Fibroblast of lung (primary cell): ENCODE results near the gene GRIK4. TPM values are rescaled to one million over a fixed set of nuclear protein-coding genes. Genes with fewer than 3 reads are reported as not detected.
"Not testable (repeated sequence)": the region's sequence is repeated elsewhere in the genome, so short reads cannot be mapped to it uniquely, and the experiment has no call there.

ENCODE experiments used
- DNase-seq, 2 donors: peaks; one replicate each; pipeline versions ENCODE4 v3.0.0 to v3.0.0-alpha.2; 2010; ENCODE audit warnings: low read depth in 2 of 2
- H2AFZ ChIP-seq: 2 replicates; pipeline ENCODE4 v1.5.1; 2012; ENCODE audit warnings: low read length, control low read depth, inconsistent platforms
- H3K27ac ChIP-seq: 2 replicates; pipeline ENCODE4 v1.5.1; 2011; ENCODE audit warnings: low read length, control low read depth; ENCODE audit not compliant: insufficient read depth
- H3K27me3 ChIP-seq: 2 replicates; pipeline ENCODE4 v1.5.1; 2011; ENCODE audit warnings: mild to moderate bottlenecking, low read length; ENCODE audit not compliant: control insufficient read depth, insufficient read depth
- H3K36me3 ChIP-seq: 2 replicates; pipeline ENCODE4 v1.5.1; 2011; ENCODE audit warnings: low read length; ENCODE audit not compliant: control insufficient read depth, insufficient read depth
- H3K4me1 ChIP-seq: 2 replicates; pipeline ENCODE4 v1.5.1; 2011; ENCODE audit warnings: low read length; ENCODE audit not compliant: control insufficient read depth, insufficient read depth; ENCODE audit errors: extremely low read depth
- H3K4me2 ChIP-seq: 2 replicates; pipeline ENCODE4 v1.5.1; 2011; ENCODE audit warnings: low read length, control low read depth; ENCODE audit not compliant: insufficient read depth; ENCODE audit errors: extremely low read depth
- H3K4me3 ChIP-seq, 4 experiments: fragments of 200-600 bp in 1 of 4; sonication (generic) in 1 of 4; replicated peaks in 1 of 4; 2 replicates each; pipeline ENCODE4 v1.5.1; 2011 to 2016; ENCODE audit warnings: low read length in 4 of 4, low read depth in 3 of 4, mild to moderate bottlenecking in 3 of 4, control low read depth in 2 of 4, inconsistent platforms in 1 of 4, mixed read lengths in 1 of 4; ENCODE audit not compliant: insufficient read depth in 1 of 4; ENCODE audit errors: control extremely low read depth in 1 of 4
- H3K79me2 ChIP-seq: 2 replicates; pipeline ENCODE4 v1.5.1; 2012; ENCODE audit warnings: mild to moderate bottlenecking, low read length, inconsistent platforms; ENCODE audit not compliant: control insufficient read depth, insufficient read depth
- H3K9ac ChIP-seq: 2 replicates; pipeline ENCODE4 v1.5.1; 2011; ENCODE audit warnings: mild to moderate bottlenecking, low read length, control low read depth; ENCODE audit not compliant: insufficient read depth
- H3K9me3 ChIP-seq: 2 replicates; pipeline ENCODE4 v1.5.1; 2012; ENCODE audit warnings: low read depth, low read length; ENCODE audit not compliant: control insufficient read depth, insufficient read depth
- H4K20me1 ChIP-seq: 2 replicates; pipeline ENCODE4 v1.5.1; 2011; ENCODE audit warnings: low read length; ENCODE audit not compliant: control insufficient read depth, insufficient read depth; ENCODE audit errors: extremely low read depth
- CTCF ChIP-seq, 2 donors: IDR thresholded peaks in 1 of 2; conservative IDR thresholded peaks in 1 of 2; 1 replicate in 1 of 2; 2 replicates in 1 of 2; pipeline ENCODE4 v1.5.1; 2011 to 2012; ENCODE audit warnings: low read length in 2 of 2, control low read depth in 1 of 2, inconsistent platforms in 1 of 2, low read depth in 1 of 2, mild to moderate bottlenecking in 1 of 2
- EZH2 ChIP-seq: IDR thresholded peaks from 2 replicates; pipeline ENCODE4 v1.5.1; 2012; ENCODE audit warnings: low read length, control low read depth, mild to moderate bottlenecking; ENCODE audit errors: missing control alignments
- polyA plus RNA-seq, 2 donors: library from polyadenylated mRNA; depleted of rRNA in 1 of 2; stranded (reverse) in 1 of 2; unstranded in 1 of 2; fragments of >200 nt; gene quantifications; 2 replicates each; pipeline ENCODE4 v1.2.1, GENCODE V29; 2011 to 2012; ENCODE audit warnings: missing spikeins in 1 of 2
- total RNA-seq: library from RNA; depleted of rRNA; stranded (reverse); fragments of >200 nt; gene quantifications from 2 replicates; pipeline ENCODE4 v1.2.1, GENCODE V29; 2014

The GRIK4 gene
- total and polyA plus RNA-seq, 2 donors (not counting 1 experiment from before 2014, with no cell fraction given) = 0.17 to 1.5 TPM

- Histone ChIP-seq H3K4me3 (no peak overlapping the region), H4K20me1 (no peaks in the 10 kb centered on the region), H3K4me2 (no peak overlapping the region), H3K9me3 (no peaks in the 10 kb centered on the region), H2AFZ (no peak overlapping the region), H3K27me3 (no peaks in the 10 kb centered on the region), H3K4me1 (no peaks in the 10 kb centered on the region), H3K27ac (no peak overlapping the region), H3K36me3 (no peaks in the 10 kb centered on the region), H3K9ac (no peak overlapping the region), H3K79me2 (no peaks in the 10 kb centered on the region)
- no peak for DNase-seq
- TF ChIP-seq CTCF (conservative IDR thresholded peaks at IDR 0.05 in 1 of 2, IDR thresholded peaks at IDR 0.05 in 1 of 2; ENCODE audit: low read depth in 1 of 2, low read length in 2 of 2) (no peak), EZH2 (no peak)
Measured at GRCh38 chr11:120618399-120618798, 106.9 kb downstream of the GRIK4 start.

- Histone ChIP-seq H3K4me3 (no peak overlapping the region), H3K9ac (no peak overlapping the region), H2AFZ (no peak overlapping the region), H3K4me2 (no peak overlapping the region), H4K20me1 (no peaks in the 10 kb centered on the region), H3K79me2 (no peaks in the 10 kb centered on the region), H3K36me3 (no peaks in the 10 kb centered on the region), H3K27me3 (no peaks in the 10 kb centered on the region), H3K4me1 (no peaks in the 10 kb centered on the region), H3K27ac (no peak overlapping the region), H3K9me3 (no peaks in the 10 kb centered on the region)
- TF ChIP-seq EZH2 = no peak
- peak in 1 of 2 donors; percentile 12 for TF ChIP-seq CTCF (conservative IDR thresholded peaks at IDR 0.05 in 1 of 2, IDR thresholded peaks at IDR 0.05 in 1 of 2; ENCODE audit: low read depth in 1 of 2, low read length in 2 of 2)
- DNase-seq = peak; percentile 22 to 28
Measured at GRCh38 chr11:120622189-120622875, 110.8 kb downstream of the GRIK4 start.

GRCh38 chr11:120624992-120625391 lies 113.4 kb downstream of the GRIK4 start:
- H2AFZ ChIP-seq = not testable (repeated sequence)

More at GRCh38 chr11:120624992-120625391, 113.4 kb downstream of the GRIK4 start:
- not testable (repeated sequence) for H3K79me2 ChIP-seq, H3K4me3 ChIP-seq, H3K4me1 ChIP-seq, H3K9me3 ChIP-seq, H3K27me3 ChIP-seq, H3K27ac ChIP-seq, H3K4me2 ChIP-seq, DNase-seq, H4K20me1 ChIP-seq, H3K36me3 ChIP-seq, H3K9ac ChIP-seq
